Tibial nerve (tissue), 4 donors: Measurements from ENCODE around the gene PHLDA1. TPM values are rescaled to one million over a fixed set of nuclear protein-coding genes. Genes with fewer than 3 reads are reported as not detected.

Experiments used
- DNase-seq, 2 donors: peaks; one replicate each; pipeline ENCODE4 v3.0.0-alpha.2; 2019; ENCODE audit warnings: low spot score in 2 of 2
- H3K27ac ChIP-seq, 4 donors: fragments of 200-600 bp; sonication (generic) in 3 of 4; one replicate each; pipeline ENCODE4 v1.5.1; 2017 to 2019; ENCODE audit warnings: mild to moderate bottlenecking in 1 of 4
- H3K27me3 ChIP-seq, 2 donors: fragments of 200-600 bp; sonication (generic) in 1 of 2; one replicate each; pipeline versions ENCODE4 v1.5.1 to v1.6.0; 2017 to 2019
- H3K36me3 ChIP-seq, 3 donors: fragments of 200-600 bp; sonication (generic); one replicate each; pipeline ENCODE4 v1.5.1; 2018 to 2019
- H3K4me1 ChIP-seq, 4 donors: fragments of 200-600 bp; sonication (generic) in 3 of 4; one replicate each; pipeline ENCODE4 v1.5.1; 2017 to 2019
- H3K4me3 ChIP-seq, 4 donors: fragments of 200-600 bp; sonication (generic) in 3 of 4; one replicate each; pipeline ENCODE4 v1.5.1; 2017 to 2019; ENCODE audit warnings: mild to moderate bottlenecking in 1 of 4, moderate library complexity in 1 of 4
- H3K9me3 ChIP-seq, 4 donors: fragments of 200-600 bp; sonication (generic) in 3 of 4; one replicate each; pipeline ENCODE4 v1.5.1; 2017 to 2019
- EP300 ChIP-seq, 2 donors: sonication (generic); formaldehyde crosslinking; IDR thresholded peaks; one replicate each; pipeline ENCODE4 v1.6.1; 2017; ENCODE audit warnings: antibody characterized with exemption in 2 of 2, mild to moderate bottlenecking in 1 of 2
- POLR2A ChIP-seq, 2 donors: fragments of 450-650 bp; IDR thresholded peaks; one replicate each; pipeline ENCODE4 v1.6.1; 2017; ENCODE audit warnings: antibody characterized with exemption in 2 of 2, mild to moderate bottlenecking in 2 of 2, moderate library complexity in 2 of 2
- WGBS, 2 donors: methylation state at CpG; one replicate each; pipeline ENCODE4 v1.1.5; 2018; 5-methylcytosine and 5-hydroxymethylcytosine counted together
- total RNA-seq, 4 donors: library from RNA; depleted of rRNA; stranded (reverse); fragments of >200 nt; gene quantifications; one replicate each; pipeline ENCODE4 v1.1.0, GENCODE V29; 2016
- TF ChIP-seq, protein P1 (sequence below), 5 experiments: fragments of 200-600 bp in 3 of 5; fragments of 450-650 bp in 2 of 5; sonication (generic) in 3 of 5; IDR thresholded peaks; one replicate each; pipeline ENCODE4 v1.5.1; 2016 to 2019; ENCODE audit warnings: antibody characterized with exemption in 5 of 5, mild to moderate bottlenecking in 3 of 5, moderate library complexity in 2 of 5

The PHLDA1 gene
- total RNA-seq, 4 donors from 2014 or later, result 23.6 to 34.9 (median 30.7) TPM

DNA sequence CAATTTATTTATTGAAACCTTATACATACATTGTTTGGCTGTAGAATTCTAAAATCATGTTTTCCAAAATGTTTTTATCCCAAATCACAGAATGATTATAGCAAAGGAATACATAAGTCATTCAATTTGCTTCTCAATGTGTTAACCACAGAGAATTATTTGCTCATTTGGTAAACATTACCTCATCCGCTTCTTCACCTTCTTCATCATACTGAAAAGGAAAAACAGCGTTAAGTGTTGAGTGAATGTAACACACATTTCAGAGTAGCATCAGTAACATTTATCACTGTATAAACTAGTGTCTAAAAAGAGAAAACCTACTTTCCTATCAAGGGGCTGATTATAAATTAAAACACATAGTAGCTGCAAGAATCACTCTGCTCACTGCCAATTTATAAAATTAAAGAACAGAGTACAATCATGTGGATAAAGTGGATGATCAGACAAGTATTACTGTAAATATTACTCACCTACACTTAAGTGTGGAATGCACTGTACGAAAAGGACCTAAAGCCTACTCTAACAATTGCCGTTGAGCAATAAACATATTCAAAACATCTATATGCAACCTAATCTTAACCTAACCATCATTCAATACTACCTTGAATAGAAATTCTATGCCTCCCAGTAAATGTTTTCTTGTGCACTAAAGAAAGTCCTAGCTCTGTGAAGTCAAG lies 18.1 kb upstream of the PHLDA1 start:
- Histone ChIP-seq H3K4me3 (no peak overlapping the region), H3K9me3 (no peaks in the 10 kb centered on the region), H3K4me1 (no peaks in the 10 kb centered on the region), H3K27me3 (no peaks in the 10 kb centered on the region), H3K36me3 (peaks cover 2 to 68% (median 8%) of the 10 kb centered on the region in 3 donors), H3K27ac (no peak overlapping the region)
- no peak for DNase-seq
- 93 to 94% methylated on average over 4 of the region's 4 CpGs for WGBS, 2 donors
- TF ChIP-seq POLR2A (IDR thresholded peaks at IDR 0.05) (no peak), EP300 (IDR thresholded peaks at IDR 0.05) (no peak)
- TF ChIP-seq, protein P1, sequence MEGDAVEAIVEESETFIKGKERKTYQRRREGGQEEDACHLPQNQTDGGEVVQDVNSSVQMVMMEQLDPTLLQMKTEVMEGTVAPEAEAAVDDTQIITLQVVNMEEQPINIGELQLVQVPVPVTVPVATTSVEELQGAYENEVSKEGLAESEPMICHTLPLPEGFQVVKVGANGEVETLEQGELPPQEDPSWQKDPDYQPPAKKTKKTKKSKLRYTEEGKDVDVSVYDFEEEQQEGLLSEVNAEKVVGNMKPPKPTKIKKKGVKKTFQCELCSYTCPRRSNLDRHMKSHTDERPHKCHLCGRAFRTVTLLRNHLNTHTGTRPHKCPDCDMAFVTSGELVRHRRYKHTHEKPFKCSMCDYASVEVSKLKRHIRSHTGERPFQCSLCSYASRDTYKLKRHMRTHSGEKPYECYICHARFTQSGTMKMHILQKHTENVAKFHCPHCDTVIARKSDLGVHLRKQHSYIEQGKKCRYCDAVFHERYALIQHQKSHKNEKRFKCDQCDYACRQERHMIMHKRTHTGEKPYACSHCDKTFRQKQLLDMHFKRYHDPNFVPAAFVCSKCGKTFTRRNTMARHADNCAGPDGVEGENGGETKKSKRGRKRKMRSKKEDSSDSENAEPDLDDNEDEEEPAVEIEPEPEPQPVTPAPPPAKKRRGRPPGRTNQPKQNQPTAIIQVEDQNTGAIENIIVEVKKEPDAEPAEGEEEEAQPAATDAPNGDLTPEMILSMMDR (IDR thresholded peaks at IDR 0.05), result no peak

DNA sequence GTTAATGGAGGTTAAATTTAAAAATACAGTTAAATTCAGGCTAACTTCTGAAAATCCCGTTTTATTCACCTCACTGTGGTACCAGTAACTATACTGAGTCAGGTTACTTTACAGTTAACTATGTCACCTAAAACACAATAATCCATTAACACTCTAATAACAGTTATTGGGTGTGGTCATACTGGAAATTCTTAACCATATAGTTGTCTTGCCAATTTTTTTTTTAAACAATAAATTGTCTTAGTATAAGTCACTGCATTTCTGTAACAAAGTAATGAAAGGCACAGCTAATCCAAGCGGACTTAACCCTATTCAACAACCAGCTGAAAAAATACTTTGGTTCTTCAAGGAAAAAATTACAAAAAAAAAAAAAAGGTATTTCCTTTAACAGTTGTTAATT lies 16.2 kb upstream of the PHLDA1 start:
- Histone ChIP-seq H3K9me3 (no peaks in the 10 kb centered on the region), H3K4me3 (no peak overlapping the region), H3K27me3 (no peaks in the 10 kb centered on the region), H3K4me1 (no peaks in the 10 kb centered on the region), H3K36me3 (peaks cover 0 to 59% (median under 1%) of the 10 kb centered on the region in 3 donors), H3K27ac (no peak overlapping the region)
- 82 to 83% methylated on average over 2 of the region's 2 CpGs for WGBS, 2 donors
- DNase-seq, result no peak
- TF ChIP-seq EP300 (IDR thresholded peaks at IDR 0.05), result no peak
- TF ChIP-seq, protein P1 (IDR thresholded peaks at IDR 0.05), result no peak
- TF ChIP-seq POLR2A (IDR thresholded peaks at IDR 0.05), result no peak

DNA sequence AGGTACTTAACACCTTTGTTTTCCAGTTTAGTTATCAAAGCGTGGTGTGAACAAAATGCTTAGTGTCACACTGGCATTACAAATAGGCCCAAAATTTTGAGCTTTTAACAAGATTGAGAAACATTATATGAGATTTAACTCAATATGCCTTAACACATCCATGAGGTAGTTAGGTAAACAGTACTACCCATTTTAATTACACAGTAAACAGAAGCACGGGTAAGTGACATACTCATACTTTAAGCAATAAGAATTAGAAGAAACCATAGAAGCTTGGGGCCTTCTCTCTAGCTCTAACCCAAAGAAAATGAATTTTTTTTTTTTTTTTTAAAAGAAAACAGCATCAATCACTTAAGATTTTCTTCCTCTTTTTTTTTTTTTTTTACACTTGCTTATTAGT lies 15.5 kb upstream of the PHLDA1 start:
- TF ChIP-seq EP300 (IDR thresholded peaks at IDR 0.05) (no peak), POLR2A (IDR thresholded peaks at IDR 0.05) (no peak)
- TF ChIP-seq, protein P1 (IDR thresholded peaks at IDR 0.05), result no peak
- Histone ChIP-seq H3K36me3 (peaks cover 0 to 52% (median 0%) of the 10 kb centered on the region in 3 donors), H3K27me3 (no peaks in the 10 kb centered on the region), H3K4me3 (no peak overlapping the region), H3K27ac (no peak overlapping the region), H3K9me3 (no peaks in the 10 kb centered on the region), H3K4me1 (no peaks in the 10 kb centered on the region)
- DNase-seq, result no peak
- WGBS, 2 donors, result 88 to 89% methylated on average over 2 of the region's 2 CpGs

DNA sequence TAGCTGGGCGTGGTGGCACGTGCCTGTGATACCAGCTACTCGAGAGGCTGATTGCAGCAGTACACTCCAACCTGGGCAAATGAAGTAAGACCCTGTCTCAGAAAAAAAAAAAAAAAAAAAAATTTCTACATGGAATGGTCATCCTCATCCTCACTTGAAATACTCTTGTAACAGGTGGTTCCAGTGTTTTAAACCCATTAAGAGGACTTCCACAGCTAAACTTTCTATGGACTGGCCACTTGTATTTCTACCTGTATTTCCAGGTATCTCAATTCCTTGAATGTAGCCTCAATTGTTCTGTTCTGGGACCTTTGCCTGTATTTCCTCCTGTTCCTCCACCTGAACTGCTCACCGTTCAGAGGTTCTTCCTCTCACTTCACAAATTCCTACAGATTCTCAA lies 11.8 kb upstream of the PHLDA1 start:
- 96 to 100% methylated on average over 4 of the region's 4 CpGs for WGBS, 2 donors
- TF ChIP-seq EP300 (IDR thresholded peaks at IDR 0.05), result no peak
- TF ChIP-seq, protein P1 (IDR thresholded peaks at IDR 0.05), result no peak
- TF ChIP-seq POLR2A (IDR thresholded peaks at IDR 0.05), result no peak
- no peak overlapping the region for H3K27ac ChIP-seq
- no peaks in the 10 kb centered on the region for H3K9me3 ChIP-seq
- peaks cover 0 to 20% (median 0%) of the 10 kb centered on the region in 3 donors for H3K36me3 ChIP-seq
- no peak for DNase-seq
- H3K27me3 ChIP-seq, result no peaks in the 10 kb centered on the region
- no peaks in the 10 kb centered on the region for H3K4me1 ChIP-seq
- H3K4me3 ChIP-seq, result no peak overlapping the region

DNA sequence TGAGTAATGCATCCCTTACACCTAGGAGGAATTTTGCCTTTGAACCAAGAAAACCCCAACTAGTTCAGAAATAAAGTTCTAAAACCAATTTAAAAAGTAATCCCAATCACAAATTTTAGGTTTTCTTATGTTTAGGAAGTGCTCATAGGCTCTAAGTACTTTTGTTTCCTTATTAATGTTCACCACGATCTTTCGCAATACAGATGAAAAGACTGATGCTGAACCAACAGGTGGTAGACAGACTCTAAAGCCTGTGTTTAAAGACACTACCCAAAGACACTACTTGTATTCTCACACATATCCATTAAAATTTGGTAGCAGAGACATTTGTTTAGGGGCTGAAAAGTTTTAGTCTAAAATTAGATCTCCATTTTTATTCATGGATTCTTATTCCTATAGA lies 10.6 kb upstream of the PHLDA1 start:
- DNase-seq, result no peak
- H3K27me3 ChIP-seq, result no peaks in the 10 kb centered on the region
- no peaks in the 10 kb centered on the region for H3K9me3 ChIP-seq
- no peak for TF ChIP-seq EP300 (IDR thresholded peaks at IDR 0.05)
- no peak for TF ChIP-seq POLR2A (IDR thresholded peaks at IDR 0.05)
- TF ChIP-seq, protein P1 (IDR thresholded peaks at IDR 0.05), result no peak
- H3K4me1 ChIP-seq, result peaks cover 0 to 10% (median 0%) of the 10 kb centered on the region in 4 donors
- no peak overlapping the region for H3K4me3 ChIP-seq
- H3K27ac ChIP-seq, result no peak overlapping the region
- H3K36me3 ChIP-seq, result peaks cover 0 to 10% (median 0%) of the 10 kb centered on the region in 3 donors
- 89 to 90% methylated on average over 2 of the region's 2 CpGs for WGBS, 2 donors
